NCI-H524 (cell line): ENCODE data around the gene KRAS.
"Not testable (repeated sequence)": the region's sequence is repeated elsewhere in the genome, so short reads cannot be mapped to it uniquely, and the experiment has no call there.

ENCODE experiments used
- DNase-seq, 2 experiments: peaks; one replicate each; lab custom pipeline; 2025; lab: John Stamatoyannopoulos, UW

Gene KRAS

DNA sequence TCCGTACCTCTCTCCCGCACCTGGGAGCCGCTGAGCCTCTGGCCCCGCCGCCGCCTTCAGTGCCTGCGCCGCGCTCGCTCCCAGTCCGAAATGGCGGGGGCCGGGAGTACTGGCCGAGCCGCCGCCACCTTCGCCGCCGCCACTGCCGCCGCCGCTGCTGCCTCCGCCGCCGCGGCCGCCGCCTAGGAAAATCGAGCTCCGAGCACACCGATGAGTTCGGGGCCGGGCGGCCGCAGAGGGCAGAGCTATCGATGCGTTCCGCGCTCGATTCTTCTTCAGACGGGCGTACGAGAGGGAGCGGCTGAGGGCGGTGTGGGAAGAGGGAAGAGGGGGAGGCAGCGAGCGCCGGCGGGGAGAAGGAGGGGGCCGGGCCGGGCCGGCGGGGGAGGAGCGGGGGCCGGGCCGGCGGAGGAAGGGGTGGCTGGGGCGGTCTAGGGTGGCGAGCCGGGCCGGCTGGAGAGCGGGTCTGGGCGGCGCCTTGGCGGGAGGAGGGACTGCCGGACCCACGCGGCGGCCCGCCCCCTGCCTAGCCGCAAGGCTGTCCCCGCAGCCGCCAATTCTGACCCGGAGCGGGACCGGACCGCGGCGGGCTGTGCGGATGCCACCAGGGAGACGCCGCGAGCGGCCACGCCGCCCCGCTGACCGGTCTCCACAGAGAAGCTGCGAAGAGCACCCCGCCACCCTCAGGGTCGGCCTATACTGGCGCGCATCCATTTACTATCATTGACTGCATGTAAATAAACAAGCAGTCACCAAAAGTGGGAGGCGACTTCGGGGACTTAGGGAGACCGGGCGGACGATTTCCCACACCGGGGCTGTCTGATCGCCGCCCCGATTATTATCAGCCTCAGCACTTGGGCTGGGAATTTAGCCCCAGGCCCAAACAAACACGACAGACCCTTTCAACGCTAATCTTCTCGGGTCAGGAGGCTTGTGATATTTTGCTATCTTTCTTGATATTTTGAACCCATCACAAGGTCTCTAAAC, at the start of gene KRAS:
Gene KRAS (minus strand): TSS at position 186 of the 987 bp plus-strand sequence.
- DNase-seq, result peak; percentile 89 to 90

DNA sequence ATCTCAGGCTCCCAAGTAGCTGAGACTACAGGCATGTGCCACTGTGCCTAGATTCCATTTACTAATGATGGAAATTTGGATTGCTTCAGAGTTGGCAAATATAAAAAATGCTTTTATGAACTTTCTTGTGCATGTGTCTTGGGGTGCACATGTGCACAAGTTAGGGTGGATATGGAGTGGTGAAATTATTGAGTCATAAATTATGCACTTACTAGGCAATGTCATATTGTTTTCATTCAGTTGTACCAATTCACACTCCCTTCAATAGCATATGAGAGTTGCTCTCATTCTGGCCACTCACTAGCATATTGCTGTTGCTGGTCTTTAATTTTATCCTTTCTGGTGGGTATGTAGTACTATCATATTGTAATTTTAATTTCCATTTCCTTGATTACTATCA, 45.7 kb upstream of the KRAS start:
- DNase-seq, result no peak

- DNase-seq, result no peak
Measured at GRCh38 chr12:25295361-25295760, 44.6 kb upstream of the KRAS start.

- DNase-seq, result no peak
Measured at GRCh38 chr12:25293653-25294052, 42.9 kb upstream of the KRAS start.

DNA sequence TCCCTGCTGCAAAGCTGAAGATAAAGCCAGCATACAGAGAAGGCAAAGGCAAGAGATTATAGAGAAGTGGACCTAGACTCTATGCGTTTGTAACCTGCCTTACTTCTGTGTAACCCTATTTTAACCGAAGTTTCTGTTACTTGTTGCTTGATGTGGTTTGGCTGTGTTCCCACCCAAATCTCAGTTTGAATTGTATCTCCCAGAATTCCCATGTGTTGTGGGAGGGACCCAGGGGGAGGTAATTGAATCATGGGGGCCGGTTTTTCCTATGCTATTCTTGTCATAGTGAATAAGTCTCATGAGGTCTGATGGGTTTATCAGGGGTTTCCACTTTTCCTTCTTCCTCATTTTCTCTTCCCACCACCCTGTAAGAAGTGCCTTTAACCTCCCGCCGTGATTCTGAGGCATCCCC, 42.1 kb upstream of the KRAS start:
- DNase-seq, result not testable (repeated sequence)

DNA sequence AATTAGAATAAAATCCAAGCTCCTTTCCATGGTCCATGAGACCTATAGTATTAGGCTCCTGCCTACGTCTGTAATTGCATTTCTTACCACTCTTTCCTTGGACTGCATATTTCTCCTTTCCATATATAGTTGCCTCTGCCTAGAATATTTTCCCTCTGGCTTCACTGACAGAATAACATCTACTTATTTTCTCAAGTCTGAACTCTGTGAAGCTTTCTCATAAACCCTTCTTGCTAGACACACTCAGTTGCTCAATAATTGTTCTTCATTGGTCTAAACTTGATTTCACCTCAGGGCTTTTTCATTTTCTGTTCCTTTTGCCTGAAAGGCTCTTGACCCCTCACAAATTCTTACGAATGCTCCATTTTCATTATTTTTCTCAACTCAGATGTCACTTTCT, 36.9 kb upstream of the KRAS start:
- DNase-seq, result no peak

GRCh38 chr12:25286837-25287236, 36.1 kb upstream of the KRAS start:
- no peak for DNase-seq

GRCh38 chr12:25284024-25284423, 33.3 kb upstream of the KRAS start:
- no peak for DNase-seq

GRCh38 chr12:25283006-25283405, 32.3 kb upstream of the KRAS start:
- no peak for DNase-seq

GRCh38 chr12:25280082-25280481, 29.4 kb upstream of the KRAS start:
- DNase-seq, result no peak

GRCh38 chr12:25278269-25278668, 27.5 kb upstream of the KRAS start:
- no peak for DNase-seq

- no peak for DNase-seq
Measured at GRCh38 chr12:25276199-25276937, 25.6 kb upstream of the KRAS start.

DNA sequence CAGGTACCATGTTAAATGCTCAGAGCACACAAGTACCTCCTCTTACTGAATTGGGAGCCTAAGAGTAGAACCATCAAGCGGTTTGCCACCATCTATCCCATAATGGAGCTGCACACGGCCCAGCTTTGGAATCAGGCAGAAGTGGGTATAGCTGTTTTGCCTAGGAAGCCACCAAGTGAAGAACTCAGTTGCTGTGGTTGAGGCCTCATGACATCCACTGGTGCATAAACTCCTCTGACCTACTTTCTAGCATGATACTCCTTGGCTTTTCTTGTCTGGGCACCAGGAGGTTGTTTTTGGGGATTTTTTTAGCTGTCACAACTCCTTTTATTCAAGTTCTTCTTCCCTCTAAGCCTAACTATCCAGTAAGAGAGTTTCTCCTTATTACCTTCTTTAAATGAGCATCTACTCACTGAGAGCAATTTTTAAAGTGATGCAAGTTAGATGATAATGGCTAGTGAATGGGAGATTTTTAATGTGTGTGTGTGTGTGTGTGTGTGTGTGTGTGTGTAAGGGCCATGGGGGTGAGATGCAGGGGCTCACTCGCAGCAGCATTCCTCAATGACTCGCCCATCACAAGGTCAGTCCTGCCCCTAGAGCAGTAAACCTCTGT, 20.9 kb upstream of the KRAS start:
- DNase-seq, result no peak

- no peak for DNase-seq
Measured at GRCh38 chr12:25269701-25270100, 19.0 kb upstream of the KRAS start.

- DNase-seq, result no peak
Measured at GRCh38 chr12:25266497-25266896, 15.8 kb upstream of the KRAS start.

- DNase-seq, result no peak
Measured at GRCh38 chr12:25264862-25265261, 14.1 kb upstream of the KRAS start.

GRCh38 chr12:25264114-25264513, 13.4 kb upstream of the KRAS start:
- peak in 1 of 2 experiments; percentile 14 for DNase-seq

DNA sequence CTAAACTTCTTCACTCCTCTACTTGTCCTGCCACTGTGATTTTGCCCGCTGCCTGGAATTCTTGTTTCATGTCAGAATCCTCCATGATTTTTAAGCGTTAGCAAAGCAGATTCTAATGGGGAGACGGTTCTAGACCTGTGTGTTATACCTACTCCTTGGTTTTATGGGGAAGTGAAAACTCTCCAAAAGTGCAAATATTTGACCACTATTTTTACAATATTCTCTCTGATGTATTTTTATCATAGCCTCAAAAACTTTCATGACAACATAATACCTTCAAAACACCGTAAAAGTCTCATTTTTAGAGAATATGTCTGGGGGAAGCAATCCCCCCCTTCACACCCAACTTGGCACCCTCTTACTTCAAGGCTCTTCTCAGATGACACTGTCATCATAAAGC, 12.9 kb upstream of the KRAS start:
- no peak for DNase-seq

GRCh38 chr12:25262389-25263074, 11.8 kb upstream of the KRAS start:
- DNase-seq, result peak in 1 of 2 experiments; percentile 53

- no peak for DNase-seq
Measured at GRCh38 chr12:25257590-25258324, 7.0 kb upstream of the KRAS start.

DNA sequence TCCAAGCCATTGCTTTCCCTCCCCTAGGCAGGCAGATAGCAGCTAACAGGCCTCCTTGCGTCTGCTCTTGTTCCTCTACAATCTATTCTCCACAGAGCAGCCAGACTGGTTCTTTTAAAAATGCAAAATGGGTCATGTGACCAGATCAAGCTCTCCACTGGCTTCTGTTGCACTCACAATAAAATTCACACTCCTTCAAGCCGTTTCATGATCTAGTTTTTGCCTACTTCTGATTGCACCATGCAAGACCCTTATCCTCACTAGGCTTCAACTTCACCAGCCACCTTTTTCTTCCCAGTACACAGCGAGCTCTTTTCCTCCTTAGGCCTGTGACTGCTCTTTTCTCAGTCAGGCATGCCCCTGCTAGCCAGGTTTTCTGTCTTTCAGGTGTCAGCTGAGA, 6.1 kb upstream of the KRAS start:
- DNase-seq, result no peak
